Endodermal cell (in vitro differentiated cells): ENCODE results near the gene SLC22A13. TPM values are rescaled to one million over a fixed set of nuclear protein-coding genes. Genes with fewer than 3 reads are reported as not detected.

ENCODE experiments used
- DNase-seq: peaks from one replicate; pipeline ENCODE4 v3.0.0-alpha.2; 2017
- H3K27ac ChIP-seq: 2 replicates; pipeline ENCODE4 v1.5.1; 2013; ENCODE audit warnings: mild to moderate bottlenecking, low read depth, low read length, moderate library complexity
- H3K27me3 ChIP-seq: 2 replicates; pipeline ENCODE4 v1.6.1; 2013; ENCODE audit warnings: mild to moderate bottlenecking, low read length, moderate library complexity; ENCODE audit not compliant: insufficient read depth, control insufficient read depth, poor library complexity, severe bottlenecking
- H3K36me3 ChIP-seq: 2 replicates; pipeline ENCODE4 v1.7.0; 2013; ENCODE audit warnings: mild to moderate bottlenecking, low read length, moderate library complexity; ENCODE audit not compliant: control insufficient read depth, insufficient read depth
- H3K4me1 ChIP-seq: one replicate; pipeline ENCODE4 v1.7.0; 2013; ENCODE audit warnings: low read length; ENCODE audit not compliant: control insufficient read depth, insufficient read depth
- H3K4me3 ChIP-seq: 2 replicates; pipeline ENCODE4 v1.5.1; 2013; ENCODE audit warnings: mild to moderate bottlenecking, low read length, moderate library complexity
- H3K9ac ChIP-seq: 2 replicates; pipeline ENCODE4 v1.6.1; 2013; ENCODE audit warnings: mild to moderate bottlenecking, low read length, moderate library complexity; ENCODE audit not compliant: poor library complexity, severe bottlenecking; ENCODE audit errors: extremely low read depth
- H3K9me3 ChIP-seq: 2 replicates; pipeline ENCODE4 v1.6.1; 2013; ENCODE audit warnings: mild to moderate bottlenecking, low read length, moderate library complexity; ENCODE audit not compliant: control insufficient read depth
- H3K27ac Mint-ChIP-seq: 2 replicates; pipeline ENCODE4 v1.8.0; 2020; ENCODE audit warnings: mixed read lengths
- H3K27me3 Mint-ChIP-seq: 2 replicates; pipeline ENCODE4 v1.8.0; 2021; ENCODE audit warnings: mild to moderate bottlenecking, mixed read lengths; ENCODE audit not compliant: insufficient read depth
- H3K36me3 Mint-ChIP-seq: 2 replicates; pipeline ENCODE4 v1.8.0; 2020; ENCODE audit warnings: low read depth, mixed read lengths
- H3K4me1 Mint-ChIP-seq: 2 replicates; pipeline ENCODE4 v1.8.0; 2020; ENCODE audit warnings: mixed read lengths
- H3K4me3 Mint-ChIP-seq: 2 replicates; pipeline ENCODE4 v1.8.0; 2020; ENCODE audit warnings: mild to moderate bottlenecking, moderate library complexity, mixed read lengths
- H3K9me3 Mint-ChIP-seq: 2 replicates; pipeline ENCODE4 v1.8.0; 2020; ENCODE audit warnings: mild to moderate bottlenecking, mixed read lengths
- CTCF ChIP-seq: fragments of 200-600 bp; sonication (generic); conservative IDR thresholded peaks from 2 replicates; pipeline ENCODE4 v1.5.0; 2021; ENCODE audit warnings: antibody characterized with exemption, mild to moderate bottlenecking
- WGBS, 2 experiments: methylation state at CpG; one replicate each; pipeline versions ENCODE4 v1.1.5 to v1.1.7; 2013; ENCODE audit warnings: missing lambda C conversion rate in 2 of 2, mixed read lengths in 1 of 2; ENCODE audit not compliant: insufficient coverage in 1 of 2, insufficient read length in 1 of 2; 5-methylcytosine and 5-hydroxymethylcytosine counted together
- total RNA-seq, 2 donors: library from RNA; stranded (reverse); fragmentation: NEBNext Ultra II Directional in 1 of 2; extraction: Animal tissue kit (Norgen Biotek cat#: 25700) in 1 of 2; gene quantifications; 2 replicates in 1 of 2; 3 replicates in 1 of 2; pipeline ENCODE4 v1.2.1, GENCODE V29; 2021

SLC22A13 gene
- total RNA-seq, 2 donors from 2014 or later = 0.13 to 0.33 TPM

DNA sequence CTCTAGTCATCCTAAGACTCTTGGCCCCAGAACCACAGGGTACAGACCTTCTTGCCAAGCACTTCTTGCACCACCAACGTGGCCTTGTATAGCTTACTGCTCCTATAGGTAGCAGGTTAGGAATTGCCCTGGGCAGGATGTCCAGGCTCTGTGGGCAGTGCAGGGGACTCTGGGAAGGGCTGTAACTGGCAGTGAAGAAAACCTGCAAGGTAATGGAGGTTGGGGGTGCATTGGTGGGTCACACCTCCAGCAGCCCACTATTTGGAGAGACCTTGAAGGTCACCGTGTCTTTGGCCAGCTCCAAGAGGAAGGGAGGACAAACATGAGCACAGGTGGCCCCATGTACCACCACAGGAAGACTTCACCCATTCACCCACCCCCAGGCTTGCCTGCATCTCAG is 59.6 kb downstream of the SLC22A13 start:
- no peaks in the 10 kb centered on the region for H3K27me3 ChIP-seq

GRCh38 chr3:38327335-38328009 is 61.9 kb downstream of the SLC22A13 start:
- H3K27ac Mint-ChIP-seq = no peak overlapping the region
- no peak overlapping the region for H3K4me3 Mint-ChIP-seq
- Histone ChIP-seq H3K9me3 (peaks cover 11% of the 10 kb centered on the region), H3K4me1 (no peaks in the 10 kb centered on the region), H3K36me3 (no peaks in the 10 kb centered on the region), H3K27me3 (no peaks in the 10 kb centered on the region), H3K27ac (no peak overlapping the region), H3K4me3 (no peak overlapping the region), H3K9ac (no peak overlapping the region)
- TF ChIP-seq CTCF = no peak
- DNase-seq = no peak
- H3K27me3 Mint-ChIP-seq = peaks cover 10% of the 10 kb centered on the region
- H3K4me1 Mint-ChIP-seq = no peaks in the 10 kb centered on the region
- peaks cover 11% of the 10 kb centered on the region for H3K9me3 Mint-ChIP-seq
- no peaks in the 10 kb centered on the region for H3K36me3 Mint-ChIP-seq

More for the DNA sequence above, 59.6 kb downstream of the SLC22A13 start:
- no peak for DNase-seq
- H3K9me3 ChIP-seq = peaks cover 11% of the 10 kb centered on the region
- H3K4me3 ChIP-seq = no peak overlapping the region
- H3K27me3 Mint-ChIP-seq = peaks cover 12% of the 10 kb centered on the region
- no peak overlapping the region for H3K9ac ChIP-seq
- no peak overlapping the region for H3K27ac ChIP-seq
- H3K36me3 ChIP-seq = no peaks in the 10 kb centered on the region
- H3K27ac Mint-ChIP-seq = no peak overlapping the region
- no peak overlapping the region for H3K4me3 Mint-ChIP-seq
- no peaks in the 10 kb centered on the region for H3K36me3 Mint-ChIP-seq
- no peaks in the 10 kb centered on the region for H3K4me1 Mint-ChIP-seq
- H3K9me3 Mint-ChIP-seq = peaks cover 15% of the 10 kb centered on the region
- no peaks in the 10 kb centered on the region for H3K4me1 ChIP-seq
- WGBS, 2 experiments = 84% methylated on average over 2 of the region's 2 CpGs; no CpG with 5 or more reads in 1 of the 2 experiments
- no peak for TF ChIP-seq CTCF

Other genes with a start within 250 kb of the SLC22A13 start
- 10 to 100 TPM; 54.3 to 66.6 TPM for gene PLCD1, start 236.2 kb upstream of the SLC22A13 start, total RNA-seq
- gene DLEC1, start 226.6 kb upstream of the SLC22A13 start, total RNA-seq = 1 to 10 TPM; 3.9 to 6.0 TPM
- 10 to 100 TPM; 40.1 to 43.7 TPM for gene ACAA1, start 128.7 kb upstream of the SLC22A13 start, total RNA-seq
- gene MYD88, start 127.2 kb upstream of the SLC22A13 start, total RNA-seq = 10 to 100 TPM; 16.2 to 18.8 TPM
- gene OXSR1, start 100.3 kb upstream of the SLC22A13 start, total RNA-seq = 10 to 100 TPM; 41.9 to 55.5 TPM
- gene SLC22A14, start 16.5 kb downstream of the SLC22A13 start, total RNA-seq = under 1 TPM in 1 of 2 donors, not detected in 1; 0.20 TPM
- gene XYLB, start 81.0 kb downstream of the SLC22A13 start, total RNA-seq = 1 to 10 TPM; 4.7 to 6.3 TPM
- gene ACVR2B, start 188.1 kb downstream of the SLC22A13 start, total RNA-seq = 100 to 1,000 TPM; 108 to 112 TPM
- gene EXOG, start 230.5 kb downstream of the SLC22A13 start, total RNA-seq = 10 to 100 TPM; 11.9 to 13.8 TPM